HG03045 (cell line): Measurements from ENCODE around the gene NOS2.
"Not testable (repeated sequence)": the region's sequence is repeated elsewhere in the genome, so short reads cannot be mapped to it uniquely, and the experiment has no call there.

Experiments
- ATAC-seq: cut with Tn5 transposase; IDR thresholded peaks from one replicate; pipeline ENCODE4 v1.9.1; 2021; ENCODE audit warnings: mild to moderate bottlenecking, moderate library complexity; ENCODE audit not compliant: unreplicated experiment

The NOS2 gene

GRCh38 chr17:27733773-27734172 is 66.6 kb downstream of the NOS2 start:
- ATAC-seq = no peak

- ATAC-seq = not testable (repeated sequence)
Observed at GRCh38 chr17:27732746-27733145, 67.6 kb downstream of the NOS2 start.

GRCh38 chr17:27725982-27726381 is 74.3 kb downstream of the NOS2 start:
- not testable (repeated sequence) for ATAC-seq

- ATAC-seq = no peak
Observed at GRCh38 chr17:27721797-27722196, 78.5 kb downstream of the NOS2 start.
